Muscle layer of duodenum (tissue), 2 donors: ENCODE measurements around the gene MIS18A.

Experiments
- H3K27ac ChIP-seq: one replicate; pipeline ENCODE4 v1.7.0; 2013; ENCODE audit warnings: mild to moderate bottlenecking, low read length
- H3K27me3 ChIP-seq: one replicate; pipeline ENCODE4 v1.7.0; 2013; ENCODE audit warnings: low read depth, mild to moderate bottlenecking, control low read depth, low read length
- H3K36me3 ChIP-seq, 2 donors: one replicate each; pipeline ENCODE4 v1.7.0; 2013; ENCODE audit warnings: low read length in 2 of 2, control low read depth in 1 of 2, mild to moderate bottlenecking in 1 of 2; ENCODE audit not compliant: insufficient read depth in 2 of 2, control insufficient read depth in 1 of 2
- H3K4me1 ChIP-seq, 2 donors: one replicate each; pipeline ENCODE4 v1.7.0; 2013; ENCODE audit warnings: low read length in 2 of 2, mild to moderate bottlenecking in 2 of 2, control low read depth in 1 of 2, moderate library complexity in 1 of 2; ENCODE audit not compliant: insufficient read depth in 2 of 2, control insufficient read depth in 1 of 2
- H3K4me3 ChIP-seq, 2 donors: one replicate each; pipeline ENCODE4 v1.7.0; 2013; ENCODE audit warnings: low read length in 2 of 2, low read depth in 1 of 2, mild to moderate bottlenecking in 1 of 2
- H3K9me3 ChIP-seq, 2 donors: one replicate each; pipeline ENCODE4 v1.7.0; 2013; ENCODE audit warnings: low read length in 2 of 2, control low read depth in 1 of 2, mild to moderate bottlenecking in 1 of 2; ENCODE audit not compliant: control insufficient read depth in 1 of 2
- donor health status: healthy.

The MIS18A gene

GRCh38 chr21:32233055-32233546, 45.7 kb downstream of the MIS18A start:
- Histone ChIP-seq H3K27me3 (no peaks in the 10 kb centered on the region), H3K9me3 (no peaks in the 10 kb centered on the region), H3K27ac (no peak overlapping the region), H3K4me3 (no peak overlapping the region), H3K4me1 (no peaks in the 10 kb centered on the region), H3K36me3 (no peaks in the 10 kb centered on the region)

GRCh38 chr21:32226444-32226843, 52.4 kb downstream of the MIS18A start:
- no peaks in the 10 kb centered on the region for H3K36me3 ChIP-seq
- no peak overlapping the region for H3K27ac ChIP-seq
- no peaks in the 10 kb centered on the region for H3K4me1 ChIP-seq
- H3K9me3 ChIP-seq, result no peaks in the 10 kb centered on the region
- H3K27me3 ChIP-seq, result no peaks in the 10 kb centered on the region
- no peak overlapping the region for H3K4me3 ChIP-seq
